OCI-LY1 (cell line): ENCODE data around the gene GNA14.
"Not testable (repeated sequence)": the region's sequence is repeated elsewhere in the genome, so short reads cannot be mapped to it uniquely, and the experiment has no call there.

ENCODE experiments used
- H2AFZ ChIP-seq: fragments of 200-600 bp; sonication (generic), shearing (Covaris generic); 2 replicates; pipeline ENCODE4 v1.6.0; 2014; ENCODE audit warnings: antibody characterized with exemption, mild to moderate bottlenecking, low read length
- H3F3A ChIP-seq: fragments of 200-600 bp; sonication (generic), shearing (Covaris generic); 2 replicates; pipeline ENCODE4 v1.6.0; 2014; ENCODE audit warnings: mild to moderate bottlenecking, antibody characterized with exemption, low read length, moderate library complexity; ENCODE audit not compliant: insufficient read depth
- H3K27ac ChIP-seq: fragments of 200-600 bp; sonication (generic); 2 replicates; pipeline ENCODE4 v1.5.1; 2014; ENCODE audit warnings: low read length, mixed run types, mild to moderate bottlenecking, low read depth; ENCODE audit not compliant: poor library complexity, severe bottlenecking
- H3K27me3 ChIP-seq: fragments of 200-600 bp; sonication (generic); 2 replicates; pipeline ENCODE4 v1.6.0; 2014; ENCODE audit warnings: antibody characterized with exemption, mild to moderate bottlenecking, low read length, moderate library complexity; ENCODE audit not compliant: insufficient read depth
- H3K36me3 ChIP-seq: fragments of 200-600 bp; sonication (generic); 2 replicates; pipeline ENCODE4 v1.6.1; 2014; ENCODE audit warnings: mild to moderate bottlenecking, antibody characterized with exemption, low read length, moderate library complexity, mixed read lengths; ENCODE audit not compliant: insufficient read depth
- H3K4me1 ChIP-seq: fragments of 200-600 bp; sonication (generic); 2 replicates; pipeline ENCODE4 v1.5.1; 2014; ENCODE audit warnings: mild to moderate bottlenecking, low read length, moderate library complexity; ENCODE audit not compliant: insufficient read depth, severe bottlenecking
- H3K4me2 ChIP-seq: fragments of 200-600 bp; sonication (generic), shearing (Covaris generic); 2 replicates; pipeline ENCODE4 v1.6.1; 2014; ENCODE audit warnings: low read length
- H3K4me3 ChIP-seq: fragments of 200-600 bp; sonication (generic); 2 replicates; pipeline ENCODE4 v1.5.1; 2014; ENCODE audit warnings: low read length, low read depth, mild to moderate bottlenecking, mixed read lengths; ENCODE audit not compliant: poor library complexity, severe bottlenecking
- H3K79me2 ChIP-seq: fragments of 200-600 bp; shearing (Covaris generic); 2 replicates; pipeline ENCODE4 v1.6.1; 2016; ENCODE audit warnings: mixed run types, low read length, mixed read lengths; ENCODE audit not compliant: insufficient read depth
- H3K9ac ChIP-seq: fragments of 200-600 bp; sonication (generic), shearing (Covaris generic); 2 replicates; pipeline ENCODE4 v1.6.1; 2014; ENCODE audit warnings: mild to moderate bottlenecking, low read length, mixed read lengths
- H3K9me2 ChIP-seq: fragments of 200-600 bp; sonication (generic), shearing (Covaris generic); 2 replicates; pipeline ENCODE4 v1.6.1; 2014; ENCODE audit warnings: low read depth, mild to moderate bottlenecking, low read length, mixed read lengths
- H3K9me3 ChIP-seq: fragments of 200-600 bp; shearing (Covaris generic); 2 replicates; pipeline ENCODE4 v1.6.1; 2014; ENCODE audit warnings: low read length, mixed read lengths
- H4K20me1 ChIP-seq: fragments of 200-600 bp; sonication (generic), shearing (Covaris generic); 2 replicates; pipeline ENCODE4 v1.6.0; 2016; ENCODE audit warnings: mild to moderate bottlenecking, low read length; ENCODE audit not compliant: insufficient read depth
- CTCF ChIP-seq: fragments of 200-600 bp; sonication (generic), shearing (Covaris generic); IDR thresholded peaks from 2 replicates; pipeline ENCODE4 v1.5.1; 2017; ENCODE audit warnings: mild to moderate bottlenecking, antibody characterized with exemption, low read length, moderate library complexity, mixed read lengths
- EZH2 ChIP-seq: fragments of 200-600 bp; sonication (generic), shearing (Covaris generic); IDR thresholded peaks from 2 replicates; pipeline ENCODE4 v1.8.0; 2017; ENCODE audit warnings: borderline replicate concordance, mixed run types, mild to moderate bottlenecking, antibody characterized with exemption, low read length, moderate library complexity, mixed read lengths

The GNA14 gene

GRCh38 chr9:77586591-77586990 lies 61.5 kb downstream of the GNA14 start:
- Histone ChIP-seq H3F3A (no peaks in the 10 kb centered on the region), H3K79me2 (no peaks in the 10 kb centered on the region), H3K27me3 (no peaks in the 10 kb centered on the region), H3K36me3 (no peaks in the 10 kb centered on the region), H3K4me1 (no peaks in the 10 kb centered on the region), H3K27ac (no peak overlapping the region), H3K4me2 (no peak overlapping the region), H3K9ac (no peak overlapping the region), H4K20me1 (no peaks in the 10 kb centered on the region), H3K9me3 (no peaks in the 10 kb centered on the region), H3K4me3 (no peak overlapping the region), H2AFZ (no peak overlapping the region), H3K9me2 (no peaks in the 10 kb centered on the region)
- no peak for TF ChIP-seq CTCF
- TF ChIP-seq EZH2 = no peak

- Histone ChIP-seq H2AFZ (no peak overlapping the region), H3K27me3 (no peaks in the 10 kb centered on the region), H3F3A (no peaks in the 10 kb centered on the region), H3K4me1 (no peaks in the 10 kb centered on the region), H3K9me2 (no peaks in the 10 kb centered on the region), H3K9ac (no peak overlapping the region), H3K4me2 (no peak overlapping the region), H3K36me3 (no peaks in the 10 kb centered on the region), H4K20me1 (no peaks in the 10 kb centered on the region), H3K4me3 (no peak overlapping the region), H3K79me2 (no peaks in the 10 kb centered on the region), H3K27ac (no peak overlapping the region), H3K9me3 (no peaks in the 10 kb centered on the region)
- TF ChIP-seq EZH2 (no peak), CTCF (no peak)
Measured at GRCh38 chr9:77585335-77585786, 62.8 kb downstream of the GNA14 start.

DNA sequence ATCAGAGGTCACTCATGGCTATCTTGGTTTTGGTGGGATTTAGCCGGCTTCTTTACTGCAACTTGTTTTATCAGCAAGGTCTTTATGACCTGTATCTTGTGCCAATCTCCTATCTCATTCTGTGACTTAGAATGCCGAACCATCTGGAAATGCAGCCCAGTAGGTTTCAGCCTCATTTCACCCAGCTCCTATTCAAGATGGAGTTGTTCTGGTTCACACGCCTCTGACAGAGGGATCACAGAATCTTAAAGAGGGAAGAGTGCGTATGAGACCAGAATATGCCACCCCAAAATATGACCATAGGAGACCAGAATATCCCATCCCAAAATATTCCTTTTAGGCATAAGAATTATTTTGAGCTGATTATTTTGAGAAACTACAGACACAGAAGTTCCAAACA lies 63.2 kb downstream of the GNA14 start:
- not testable (repeated sequence) for H3K36me3 ChIP-seq, H4K20me1 ChIP-seq, H3K79me2 ChIP-seq, H3F3A ChIP-seq, H2AFZ ChIP-seq, H3K4me1 ChIP-seq, H3K9ac ChIP-seq, H3K4me2 ChIP-seq, H3K9me3 ChIP-seq, H3K27me3 ChIP-seq, H3K27ac ChIP-seq, H3K9me2 ChIP-seq, H3K4me3 ChIP-seq

DNA sequence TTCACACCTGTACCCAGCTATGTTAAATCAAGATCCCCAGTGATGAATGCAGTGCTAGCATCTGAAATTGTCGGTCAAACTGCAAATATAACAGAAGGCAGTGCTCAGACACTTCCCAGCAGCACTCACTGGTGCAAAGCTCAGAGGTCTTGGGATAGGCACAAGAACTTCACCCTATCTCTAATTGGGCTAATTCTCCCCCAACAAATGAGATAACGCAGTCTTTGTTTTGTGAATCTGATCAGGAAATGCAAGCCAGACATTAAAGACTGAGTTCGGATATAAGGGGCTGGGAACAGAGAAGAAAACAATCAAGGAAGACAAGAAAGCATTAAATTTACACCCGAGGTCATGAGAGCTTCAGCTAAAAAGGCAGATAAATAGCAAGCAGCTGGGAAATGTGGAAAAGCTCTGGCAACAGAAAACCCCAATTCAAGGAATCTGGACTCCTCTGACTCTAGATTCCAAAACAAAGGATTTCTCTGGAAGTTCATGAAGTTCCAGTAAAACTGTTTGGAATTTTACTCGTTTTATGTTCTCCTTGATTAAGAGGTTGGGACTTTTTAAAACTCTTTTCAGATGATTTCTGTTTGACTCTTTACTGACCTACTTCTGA lies 65.1 kb downstream of the GNA14 start:
- H3K4me3 ChIP-seq = no peak overlapping the region
- no peak for TF ChIP-seq EZH2

More for the DNA sequence above, 65.1 kb downstream of the GNA14 start:
- H3K9me2 ChIP-seq = no peaks in the 10 kb centered on the region
- H2AFZ ChIP-seq = no peak overlapping the region
- H3F3A ChIP-seq = no peaks in the 10 kb centered on the region
- H3K79me2 ChIP-seq = no peaks in the 10 kb centered on the region
- no peaks in the 10 kb centered on the region for H3K4me1 ChIP-seq
- H3K9ac ChIP-seq = no peak overlapping the region
- no peak overlapping the region for H3K27ac ChIP-seq
- no peaks in the 10 kb centered on the region for H3K9me3 ChIP-seq
- H3K4me2 ChIP-seq = no peak overlapping the region
- no peaks in the 10 kb centered on the region for H3K36me3 ChIP-seq
- no peaks in the 10 kb centered on the region for H3K27me3 ChIP-seq
- no peaks in the 10 kb centered on the region for H4K20me1 ChIP-seq
